Coronary artery (tissue), 2 donors: ENCODE data around the gene GEMIN4.
A peak's percentile ranks its signal among the peaks of the same experiment; 100 is the strongest.
"Not testable (repeated sequence)": the region's sequence is repeated elsewhere in the genome, so short reads cannot be mapped to it uniquely, and the experiment has no call there.

Source experiments
- DNase-seq: peaks from one replicate; pipeline ENCODE4 v3.0.0-alpha.2; 2017; ENCODE audit warnings: low spot score
- H3K27ac ChIP-seq, 2 donors: fragments of 200-600 bp; sonication (generic); one replicate each; pipeline ENCODE4 v1.5.1; 2016 to 2019
- H3K4me3 ChIP-seq: fragments of 200-600 bp; sonication (generic); 2 replicates; pipeline ENCODE4 v1.5.1; 2016; ENCODE audit warnings: mild to moderate bottlenecking, moderate library complexity
- CTCF ChIP-seq: fragments of 200-600 bp; sonication (generic); IDR thresholded peaks from one replicate; pipeline ENCODE4 v1.5.1; 2019; ENCODE audit warnings: antibody characterized with exemption

Gene GEMIN4

GRCh38 chr17:705011-705410 lies 47.1 kb downstream of the GEMIN4 start:
- H3K27ac ChIP-seq: no peak overlapping the region
- no peak for TF ChIP-seq CTCF

GRCh38 chr17:704111-704864 lies 47.8 kb downstream of the GEMIN4 start:
- no peak overlapping the region for H3K4me3 ChIP-seq
- no peak for TF ChIP-seq CTCF
- DNase-seq: no peak
- H3K27ac ChIP-seq: no peak overlapping the region

More at GRCh38 chr17:705011-705410, 47.1 kb downstream of the GEMIN4 start:
- no peak for DNase-seq
- H3K4me3 ChIP-seq: no peak overlapping the region

- no peak for TF ChIP-seq CTCF
- DNase-seq: no peak
- Histone ChIP-seq H3K27ac (no peak overlapping the region), H3K4me3 (no peak overlapping the region)
Observed at GRCh38 chr17:703081-703875, 48.8 kb downstream of the GEMIN4 start.

- Histone ChIP-seq H3K27ac (no peak overlapping the region), H3K4me3 (no peak overlapping the region)
- TF ChIP-seq CTCF: peak; percentile 50
- DNase-seq: no peak
Observed at GRCh38 chr17:700504-701094, 51.5 kb downstream of the GEMIN4 start.

- Histone ChIP-seq H3K27ac (peak overlapping the region in 1 of 2 donors; percentile 21), H3K4me3 (no peak overlapping the region)
- no peak for DNase-seq
- no peak for TF ChIP-seq CTCF
Observed at GRCh38 chr17:699345-699744, 52.7 kb downstream of the GEMIN4 start.

GRCh38 chr17:698096-698495 lies 54.0 kb downstream of the GEMIN4 start:
- not testable (repeated sequence) for H3K27ac ChIP-seq, H3K4me3 ChIP-seq, DNase-seq

- no peak for TF ChIP-seq CTCF
- Histone ChIP-seq H3K27ac (no peak overlapping the region), H3K4me3 (no peak overlapping the region)
- DNase-seq: no peak
Observed at GRCh38 chr17:697682-698081, 54.4 kb downstream of the GEMIN4 start.
